ENCODE results near the gene OR10A2.

DNA sequence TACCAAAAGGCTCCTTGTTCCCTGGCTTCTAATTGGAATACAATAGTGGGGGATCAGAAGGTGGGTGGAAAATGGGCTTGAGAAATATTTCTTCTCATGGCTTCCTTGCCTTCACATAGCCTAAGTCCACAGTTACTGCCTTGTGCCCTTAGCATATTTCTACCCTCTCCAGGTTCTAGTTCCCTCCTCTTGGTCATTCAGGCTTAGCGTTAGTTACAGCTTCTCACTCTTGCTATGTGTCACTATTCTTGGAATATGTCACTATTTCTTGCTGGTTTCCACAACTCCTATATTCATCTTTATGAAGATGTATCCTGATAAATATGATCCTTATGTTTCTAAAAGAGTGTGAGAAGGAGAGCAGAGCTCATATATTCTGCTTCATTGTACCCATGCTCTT is 27.0 kb downstream of the OR10A2 start:
- TF ChIP-seq, protein P1, sequence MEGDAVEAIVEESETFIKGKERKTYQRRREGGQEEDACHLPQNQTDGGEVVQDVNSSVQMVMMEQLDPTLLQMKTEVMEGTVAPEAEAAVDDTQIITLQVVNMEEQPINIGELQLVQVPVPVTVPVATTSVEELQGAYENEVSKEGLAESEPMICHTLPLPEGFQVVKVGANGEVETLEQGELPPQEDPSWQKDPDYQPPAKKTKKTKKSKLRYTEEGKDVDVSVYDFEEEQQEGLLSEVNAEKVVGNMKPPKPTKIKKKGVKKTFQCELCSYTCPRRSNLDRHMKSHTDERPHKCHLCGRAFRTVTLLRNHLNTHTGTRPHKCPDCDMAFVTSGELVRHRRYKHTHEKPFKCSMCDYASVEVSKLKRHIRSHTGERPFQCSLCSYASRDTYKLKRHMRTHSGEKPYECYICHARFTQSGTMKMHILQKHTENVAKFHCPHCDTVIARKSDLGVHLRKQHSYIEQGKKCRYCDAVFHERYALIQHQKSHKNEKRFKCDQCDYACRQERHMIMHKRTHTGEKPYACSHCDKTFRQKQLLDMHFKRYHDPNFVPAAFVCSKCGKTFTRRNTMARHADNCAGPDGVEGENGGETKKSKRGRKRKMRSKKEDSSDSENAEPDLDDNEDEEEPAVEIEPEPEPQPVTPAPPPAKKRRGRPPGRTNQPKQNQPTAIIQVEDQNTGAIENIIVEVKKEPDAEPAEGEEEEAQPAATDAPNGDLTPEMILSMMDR (IDR thresholded peaks at IDR 0.05) = no peak
- TF ChIP-seq POLR2A (IDR thresholded peaks at IDR 0.05) = no peak

Measured in thyroid gland (tissue), 4 donors.